ENCODE data around the gene FAM171A1.
"Not testable (repeated sequence)": the region's sequence is repeated elsewhere in the genome, so short reads cannot be mapped to it uniquely, and the experiment has no call there.

FAM171A1 gene

GRCh38 chr10:15279236-15279635 is 91.9 kb downstream of the FAM171A1 start:
- no peak for DNase-seq

GRCh38 chr10:15278786-15279185 is 92.3 kb downstream of the FAM171A1 start:
- DNase-seq = no peak

- not testable (repeated sequence) for DNase-seq
Measured at GRCh38 chr10:15276039-15276438, 95.0 kb downstream of the FAM171A1 start.

GRCh38 chr10:15269838-15270237 is 101.3 kb downstream of the FAM171A1 start:
- DNase-seq = not testable (repeated sequence)

- no peak for DNase-seq
Measured at GRCh38 chr10:15267496-15267895, 103.6 kb downstream of the FAM171A1 start.

GRCh38 chr10:15266117-15266516 is 105.0 kb downstream of the FAM171A1 start:
- no peak for DNase-seq

GRCh38 chr10:15265558-15265957 is 105.5 kb downstream of the FAM171A1 start:
- no peak for DNase-seq

- DNase-seq = no peak
Measured at GRCh38 chr10:15265056-15265455, 106.0 kb downstream of the FAM171A1 start.

- no peak for DNase-seq
Measured at GRCh38 chr10:15263657-15264323, 107.3 kb downstream of the FAM171A1 start.

GRCh38 chr10:15262036-15262713 is 108.9 kb downstream of the FAM171A1 start:
- peak; percentile 9 for DNase-seq

GRCh38 chr10:15259136-15259535 is 112.0 kb downstream of the FAM171A1 start:
- DNase-seq = no peak

- DNase-seq = no peak
Measured at GRCh38 chr10:15258255-15258654, 112.8 kb downstream of the FAM171A1 start.

GRCh38 chr10:15255961-15256360 is 115.1 kb downstream of the FAM171A1 start:
- no peak for DNase-seq

GRCh38 chr10:15254808-15255648 is 116.1 kb downstream of the FAM171A1 start:
- DNase-seq = no peak

- no peak for DNase-seq
Measured at GRCh38 chr10:15253951-15254807, 116.9 kb downstream of the FAM171A1 start.

- no peak for DNase-seq
Measured at GRCh38 chr10:15252396-15252795, 118.7 kb downstream of the FAM171A1 start.

GRCh38 chr10:15251791-15252380 is 119.2 kb downstream of the FAM171A1 start:
- DNase-seq = no peak

- no peak for DNase-seq
Measured at GRCh38 chr10:15245530-15245929, 125.6 kb downstream of the FAM171A1 start.

GRCh38 chr10:15244635-15245197 is 126.4 kb downstream of the FAM171A1 start:
- DNase-seq = no peak

- no peak for DNase-seq
Measured at GRCh38 chr10:15242261-15242840, 128.7 kb downstream of the FAM171A1 start.

- DNase-seq = no peak
Measured at GRCh38 chr10:15241306-15241705, 129.8 kb downstream of the FAM171A1 start.
